OCI-LY3 (cell line): ENCODE measurements around the gene SERPINH1.

Experiments used
- H2AFZ ChIP-seq: fragments of 200-600, 300-600 bp; shearing (Covaris generic); 2 replicates; pipeline ENCODE4 v1.6.0; 2014; ENCODE audit warnings: antibody characterized with exemption, low read depth, low read length
- H3K27ac ChIP-seq: fragments of 200-600, 300-600 bp; sonication (generic); 2 replicates; pipeline ENCODE4 v1.5.1; 2014; ENCODE audit warnings: mild to moderate bottlenecking, low read length, moderate library complexity, mixed read lengths
- H3K27me3 ChIP-seq: fragments of 200-600, 300-600 bp; sonication (generic); 2 replicates; pipeline ENCODE4 v1.6.1; 2014; ENCODE audit warnings: low read depth, low read length, mixed read lengths
- H3K36me3 ChIP-seq: fragments of 200-600, 300-600 bp; sonication (generic); replicated peaks from 2 replicates; pipeline ENCODE3; 2014; ENCODE audit warnings: low read depth, low read length, mixed read lengths
- H3K4me1 ChIP-seq: fragments of 300-600, 200-600 bp; sonication (generic); 2 replicates; pipeline ENCODE4 v1.6.1; 2014; ENCODE audit warnings: low read length, mixed read lengths
- H3K4me2 ChIP-seq: fragments of 200-600, 300-600 bp; sonication (generic); 2 replicates; pipeline ENCODE4 v1.6.1; 2014; ENCODE audit warnings: low read length, mixed read lengths
- H3K4me3 ChIP-seq: fragments of 300-600, 200-600 bp; sonication (generic); 2 replicates; pipeline ENCODE4 v1.5.1; 2014; ENCODE audit warnings: antibody characterized with exemption, mild to moderate bottlenecking, low read length, moderate library complexity
- H3K79me2 ChIP-seq: fragments of 300-600, 200-600 bp; shearing (Covaris generic); 2 replicates; pipeline ENCODE4 v1.6.1; 2014; ENCODE audit warnings: mild to moderate bottlenecking, low read length, mixed read lengths
- H3K9ac ChIP-seq: fragments of 300-600, 200-600 bp; shearing (Covaris generic); 2 replicates; pipeline ENCODE4 v1.6.0; 2014; ENCODE audit warnings: mild to moderate bottlenecking, low read length, moderate library complexity
- H3K9me3 ChIP-seq: fragments of 200-600, 300-600 bp; shearing (Covaris generic); 2 replicates; pipeline ENCODE4 v1.6.1; 2014; ENCODE audit warnings: low read length, mixed read lengths; ENCODE audit not compliant: insufficient read depth
- H4K20me1 ChIP-seq: fragments of 200-600, 300-600 bp; sonication (generic); 2 replicates; pipeline ENCODE4 v1.6.1; 2016; ENCODE audit warnings: low read length, mixed read lengths; ENCODE audit not compliant: insufficient read depth
- EZH2phosphoT487 ChIP-seq: fragments of 200-600 bp; shearing (Covaris generic); IDR thresholded peaks from 2 replicates; pipeline ENCODE4 v1.6.1; 2018; ENCODE audit warnings: antibody characterized with exemption, mixed run types, low read depth
- TF ChIP-seq, protein P1 (sequence below): fragments of 200-600, 300-600 bp; sonication (generic); IDR thresholded peaks from 2 replicates; pipeline ENCODE4 v1.5.1; 2014; ENCODE audit warnings: antibody characterized with exemption, low read length, low read depth

SERPINH1 gene

DNA sequence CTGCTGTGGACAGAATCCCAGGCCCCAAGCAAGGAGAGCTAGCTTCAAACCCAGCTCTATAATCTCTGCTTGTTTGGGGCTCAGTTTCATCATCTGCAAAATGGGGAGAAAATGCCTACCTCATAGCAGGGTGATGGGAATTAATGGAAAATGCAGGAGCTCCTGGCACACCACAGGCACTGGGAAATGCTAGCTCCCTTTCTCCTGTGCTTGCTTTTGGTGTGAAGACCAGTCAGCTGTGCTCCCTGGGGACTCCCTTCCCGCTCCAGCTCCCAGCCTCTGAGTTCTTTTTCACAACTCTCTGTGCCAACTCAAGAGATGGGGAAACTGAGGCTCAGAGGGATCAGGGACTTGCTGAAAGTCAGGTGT lies 8.2 kb upstream of the SERPINH1 start:
- no peak for TF ChIP-seq EZH2phosphoT487
- TF ChIP-seq, protein P1, sequence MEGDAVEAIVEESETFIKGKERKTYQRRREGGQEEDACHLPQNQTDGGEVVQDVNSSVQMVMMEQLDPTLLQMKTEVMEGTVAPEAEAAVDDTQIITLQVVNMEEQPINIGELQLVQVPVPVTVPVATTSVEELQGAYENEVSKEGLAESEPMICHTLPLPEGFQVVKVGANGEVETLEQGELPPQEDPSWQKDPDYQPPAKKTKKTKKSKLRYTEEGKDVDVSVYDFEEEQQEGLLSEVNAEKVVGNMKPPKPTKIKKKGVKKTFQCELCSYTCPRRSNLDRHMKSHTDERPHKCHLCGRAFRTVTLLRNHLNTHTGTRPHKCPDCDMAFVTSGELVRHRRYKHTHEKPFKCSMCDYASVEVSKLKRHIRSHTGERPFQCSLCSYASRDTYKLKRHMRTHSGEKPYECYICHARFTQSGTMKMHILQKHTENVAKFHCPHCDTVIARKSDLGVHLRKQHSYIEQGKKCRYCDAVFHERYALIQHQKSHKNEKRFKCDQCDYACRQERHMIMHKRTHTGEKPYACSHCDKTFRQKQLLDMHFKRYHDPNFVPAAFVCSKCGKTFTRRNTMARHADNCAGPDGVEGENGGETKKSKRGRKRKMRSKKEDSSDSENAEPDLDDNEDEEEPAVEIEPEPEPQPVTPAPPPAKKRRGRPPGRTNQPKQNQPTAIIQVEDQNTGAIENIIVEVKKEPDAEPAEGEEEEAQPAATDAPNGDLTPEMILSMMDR, result no peak
- Histone ChIP-seq H2AFZ (no peak overlapping the region), H4K20me1 (no peaks in the 10 kb centered on the region), H3K79me2 (no peaks in the 10 kb centered on the region), H3K4me3 (no peak overlapping the region), H3K27ac (no peak overlapping the region), H3K27me3 (peaks cover 14% of the 10 kb centered on the region), H3K4me2 (no peak overlapping the region), H3K4me1 (no peaks in the 10 kb centered on the region), H3K9me3 (no peaks in the 10 kb centered on the region), H3K9ac (no peak overlapping the region), H3K36me3 (no peaks in the 10 kb centered on the region)

DNA sequence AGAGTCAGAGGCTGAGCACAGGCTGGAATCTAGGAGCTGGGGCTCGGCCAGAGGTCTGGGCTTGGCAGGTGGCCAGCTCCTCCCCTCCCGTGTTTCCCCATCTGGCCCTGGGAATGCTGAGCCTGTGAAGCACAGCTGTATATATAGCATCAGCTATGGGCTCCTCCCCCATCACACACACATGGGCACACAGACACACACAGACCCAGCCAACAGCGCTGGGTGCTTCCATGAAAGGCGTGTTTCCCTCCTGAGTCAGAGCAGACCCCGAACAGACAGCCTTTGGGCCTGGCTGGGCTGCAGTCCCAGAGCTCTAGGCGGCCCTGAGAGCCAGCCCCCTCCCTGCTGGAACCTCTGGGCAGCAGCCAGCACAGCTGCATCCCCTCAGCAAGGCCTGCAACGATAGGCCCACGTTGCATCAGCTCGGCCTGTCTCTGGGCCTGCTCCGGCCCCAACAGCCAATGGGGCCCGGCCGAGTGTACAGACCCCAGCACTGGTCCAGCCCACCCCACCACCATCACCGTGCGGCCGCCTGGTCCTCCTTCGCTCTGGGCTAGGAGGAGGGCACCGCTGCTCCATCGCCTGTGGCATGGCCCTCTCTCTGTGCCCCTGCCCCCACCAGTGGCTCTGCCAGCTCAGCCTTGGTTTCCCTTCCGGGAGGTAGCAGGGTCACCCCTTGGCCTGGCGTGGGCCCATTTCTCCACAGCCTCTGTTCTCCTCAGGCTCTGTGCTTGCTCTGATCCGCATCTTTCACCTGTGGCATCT lies 7.6 kb upstream of the SERPINH1 start:
- Histone ChIP-seq H3K4me1 (no peaks in the 10 kb centered on the region), H3K4me3 (no peak overlapping the region), H3K79me2 (no peaks in the 10 kb centered on the region), H3K9ac (no peak overlapping the region), H3K27ac (no peak overlapping the region), H3K9me3 (no peaks in the 10 kb centered on the region), H3K4me2 (no peak overlapping the region), H4K20me1 (no peaks in the 10 kb centered on the region), H2AFZ (no peak overlapping the region), H3K27me3 (peaks cover 11% of the 10 kb centered on the region), H3K36me3 (no peaks in the 10 kb centered on the region)
- no peak for TF ChIP-seq EZH2phosphoT487
- TF ChIP-seq, protein P1, result no peak

DNA sequence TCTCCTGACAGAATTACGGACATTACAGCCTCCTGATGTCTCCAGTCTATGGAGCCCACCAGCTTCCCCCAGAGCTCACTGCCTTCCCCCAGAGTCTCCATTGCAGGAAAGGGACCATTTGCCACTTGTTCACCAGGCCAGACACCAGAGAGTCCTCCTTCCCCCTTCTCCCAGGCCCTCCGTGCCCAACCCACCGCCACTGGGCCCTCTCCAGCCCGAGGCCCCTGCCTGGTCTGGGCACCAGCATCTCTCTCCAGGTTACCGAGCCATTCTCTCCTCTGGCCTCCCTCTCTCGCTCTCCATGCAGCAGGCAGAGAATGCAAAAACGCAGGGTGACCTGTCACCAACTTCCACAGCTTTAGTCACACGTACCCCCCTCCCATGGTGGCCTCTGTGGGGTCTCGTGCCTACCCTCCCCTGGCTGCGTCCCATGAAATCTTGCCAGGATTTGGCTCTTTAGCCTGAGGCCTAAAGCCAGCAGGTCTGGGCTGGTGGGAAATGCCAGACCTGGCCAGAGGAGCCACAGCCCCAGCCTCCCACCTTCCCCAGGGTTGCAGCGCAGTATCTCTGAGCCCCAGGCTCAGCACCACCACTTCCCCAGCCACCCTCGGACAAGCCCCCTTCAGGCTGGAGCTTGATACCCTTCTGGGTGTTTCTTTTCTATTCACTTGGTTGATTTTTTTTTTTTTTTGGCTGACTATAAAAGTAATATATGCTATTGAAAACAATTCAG lies 6.8 kb upstream of the SERPINH1 start:
- no peaks in the 10 kb centered on the region for H3K36me3 ChIP-seq
- H3K4me2 ChIP-seq, result no peak overlapping the region
- no peaks in the 10 kb centered on the region for H3K9me3 ChIP-seq
- no peak overlapping the region for H3K4me3 ChIP-seq
- peaks cover 11% of the 10 kb centered on the region for H3K27me3 ChIP-seq
- H2AFZ ChIP-seq, result no peak overlapping the region
- TF ChIP-seq, protein P1, result no peak
- no peak for TF ChIP-seq EZH2phosphoT487
- H3K4me1 ChIP-seq, result no peaks in the 10 kb centered on the region
- no peak overlapping the region for H3K9ac ChIP-seq
- no peak overlapping the region for H3K27ac ChIP-seq
- no peaks in the 10 kb centered on the region for H4K20me1 ChIP-seq
- no peaks in the 10 kb centered on the region for H3K79me2 ChIP-seq

DNA sequence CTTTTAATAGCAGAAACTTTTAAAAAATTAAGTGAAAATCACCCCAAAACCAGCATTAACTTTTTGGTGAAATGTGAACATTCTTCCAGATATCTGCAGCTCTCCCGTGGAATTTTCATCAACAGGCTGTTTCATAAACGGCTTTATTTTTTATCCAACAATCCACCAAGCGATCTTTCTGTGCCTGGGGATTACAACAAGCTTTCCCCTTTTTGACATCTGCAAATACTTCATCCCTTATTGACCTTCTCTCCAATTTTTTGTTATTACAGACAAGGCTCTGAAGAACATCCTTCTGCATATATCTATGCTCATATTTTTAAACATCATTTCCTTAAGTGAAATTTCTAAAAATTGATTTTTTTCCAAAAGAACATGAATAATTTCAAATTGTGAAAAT lies 5.8 kb upstream of the SERPINH1 start:
- H3K4me1 ChIP-seq, result peaks cover 1% of the 10 kb centered on the region
- no peaks in the 10 kb centered on the region for H3K36me3 ChIP-seq
- H3K4me3 ChIP-seq, result no peak overlapping the region
- no peaks in the 10 kb centered on the region for H3K79me2 ChIP-seq
- no peak overlapping the region for H3K4me2 ChIP-seq
- H3K9me3 ChIP-seq, result no peaks in the 10 kb centered on the region
- TF ChIP-seq EZH2phosphoT487, result no peak
- TF ChIP-seq, protein P1, result no peak
- H3K9ac ChIP-seq, result no peak overlapping the region
- no peak overlapping the region for H3K27ac ChIP-seq
- H2AFZ ChIP-seq, result no peak overlapping the region
- H3K27me3 ChIP-seq, result peaks cover 14% of the 10 kb centered on the region
- H4K20me1 ChIP-seq, result no peaks in the 10 kb centered on the region
